ENCODE data around the gene ZEB2.

ZEB2 gene

DNA sequence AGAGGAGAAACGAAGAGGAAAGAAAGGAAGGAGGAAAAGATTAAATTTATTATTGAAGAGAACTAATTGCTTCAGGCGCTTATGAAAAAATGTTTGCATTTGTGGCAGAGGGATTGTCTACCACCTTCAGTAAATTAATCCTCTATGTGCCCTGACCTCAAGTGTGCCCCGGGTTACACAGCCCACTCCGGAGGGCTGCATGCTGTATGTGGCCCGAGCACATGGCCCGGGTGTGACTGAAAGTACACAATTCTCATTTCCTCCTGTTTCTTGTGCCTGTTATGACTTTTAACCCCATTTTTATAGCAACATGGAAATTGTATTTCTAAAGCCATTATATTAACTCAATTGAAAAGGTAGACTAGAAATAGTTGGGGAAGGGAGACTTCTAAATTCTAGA is 38.8 kb downstream of the ZEB2 start:
- no peak for DNase-seq (ENCODE audit: extremely low read depth, insufficient read length)
- Histone ChIP-seq H3K27me3 (replicated peaks; ENCODE audit: control insufficient read depth, insufficient read depth, low read length) (no peaks in the 10 kb centered on the region; the same call in none of the 2 replicates), H3K4me3 (replicated peaks; ENCODE audit: low read depth, low read length) (no peak overlapping the region), H3K36me3 (ENCODE audit: control insufficient read depth, insufficient read depth, low read length) (no peaks in the 10 kb centered on the region)
- TF ChIP-seq, protein P1, sequence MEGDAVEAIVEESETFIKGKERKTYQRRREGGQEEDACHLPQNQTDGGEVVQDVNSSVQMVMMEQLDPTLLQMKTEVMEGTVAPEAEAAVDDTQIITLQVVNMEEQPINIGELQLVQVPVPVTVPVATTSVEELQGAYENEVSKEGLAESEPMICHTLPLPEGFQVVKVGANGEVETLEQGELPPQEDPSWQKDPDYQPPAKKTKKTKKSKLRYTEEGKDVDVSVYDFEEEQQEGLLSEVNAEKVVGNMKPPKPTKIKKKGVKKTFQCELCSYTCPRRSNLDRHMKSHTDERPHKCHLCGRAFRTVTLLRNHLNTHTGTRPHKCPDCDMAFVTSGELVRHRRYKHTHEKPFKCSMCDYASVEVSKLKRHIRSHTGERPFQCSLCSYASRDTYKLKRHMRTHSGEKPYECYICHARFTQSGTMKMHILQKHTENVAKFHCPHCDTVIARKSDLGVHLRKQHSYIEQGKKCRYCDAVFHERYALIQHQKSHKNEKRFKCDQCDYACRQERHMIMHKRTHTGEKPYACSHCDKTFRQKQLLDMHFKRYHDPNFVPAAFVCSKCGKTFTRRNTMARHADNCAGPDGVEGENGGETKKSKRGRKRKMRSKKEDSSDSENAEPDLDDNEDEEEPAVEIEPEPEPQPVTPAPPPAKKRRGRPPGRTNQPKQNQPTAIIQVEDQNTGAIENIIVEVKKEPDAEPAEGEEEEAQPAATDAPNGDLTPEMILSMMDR (IDR thresholded peaks at IDR 0.05; ENCODE audit: insufficient read depth, low read length, poor library complexity, severe bottlenecking) = no peak

DNA sequence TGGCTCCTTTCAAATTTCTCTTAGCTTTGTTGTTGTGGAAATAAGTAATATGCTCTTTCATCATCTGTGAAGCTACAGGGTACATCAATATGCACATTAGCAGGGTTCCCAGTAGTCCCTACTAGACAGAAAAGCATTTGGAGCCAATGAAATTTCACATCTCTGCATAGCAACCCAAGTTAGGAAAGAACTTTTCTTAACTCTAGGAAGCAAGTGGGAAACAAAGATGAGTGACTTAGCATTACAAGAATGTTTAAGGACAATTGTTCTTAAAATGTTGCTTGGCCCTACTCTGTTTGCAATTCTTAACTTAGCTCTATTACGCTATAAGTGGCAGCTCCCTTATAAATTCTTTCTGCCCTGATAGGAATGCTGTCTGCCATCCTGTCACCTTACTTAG is 39.6 kb downstream of the ZEB2 start:
- TF ChIP-seq, protein P1 (IDR thresholded peaks at IDR 0.05; ENCODE audit: insufficient read depth, low read length, poor library complexity, severe bottlenecking) = no peak
- Histone ChIP-seq H3K36me3 (ENCODE audit: control insufficient read depth, insufficient read depth, low read length) (no peaks in the 10 kb centered on the region), H3K27me3 (replicated peaks; ENCODE audit: control insufficient read depth, insufficient read depth, low read length) (no peaks in the 10 kb centered on the region; the same call in none of the 2 replicates), H3K4me3 (replicated peaks; ENCODE audit: low read depth, low read length) (no peak overlapping the region)
- no peak for DNase-seq (ENCODE audit: extremely low read depth, insufficient read length)

DNA sequence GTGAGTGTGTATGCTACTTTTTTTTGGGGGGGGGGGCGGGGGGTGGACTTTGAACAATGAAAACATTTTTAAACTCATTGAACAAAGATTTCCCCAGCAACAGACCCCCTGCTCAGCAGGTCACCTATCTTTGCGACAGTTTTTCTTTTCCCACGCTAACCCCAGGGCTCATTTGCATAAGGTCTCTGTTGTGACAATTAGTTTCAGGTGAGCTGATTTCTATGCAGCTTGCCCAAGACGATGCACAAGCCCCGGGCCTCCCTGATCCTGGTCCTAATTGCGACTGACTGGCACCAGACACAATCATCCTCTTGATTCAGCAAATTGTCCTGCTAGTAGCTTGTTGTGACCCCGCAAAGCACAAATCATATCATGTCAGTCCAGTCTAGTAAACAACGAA is 40.3 kb downstream of the ZEB2 start:
- DNase-seq (ENCODE audit: extremely low read depth, insufficient read length) = no peak
- H3K27me3 ChIP-seq (replicated peaks; ENCODE audit: control insufficient read depth, insufficient read depth, low read length) = no peaks in the 10 kb centered on the region; the same call in none of the 2 replicates
- no peak overlapping the region for H3K4me3 ChIP-seq (replicated peaks; ENCODE audit: low read depth, low read length)
- no peaks in the 10 kb centered on the region for H3K36me3 ChIP-seq (ENCODE audit: control insufficient read depth, insufficient read depth, low read length)
- TF ChIP-seq, protein P1 (IDR thresholded peaks at IDR 0.05; ENCODE audit: insufficient read depth, low read length, poor library complexity, severe bottlenecking) = no peak

DNA sequence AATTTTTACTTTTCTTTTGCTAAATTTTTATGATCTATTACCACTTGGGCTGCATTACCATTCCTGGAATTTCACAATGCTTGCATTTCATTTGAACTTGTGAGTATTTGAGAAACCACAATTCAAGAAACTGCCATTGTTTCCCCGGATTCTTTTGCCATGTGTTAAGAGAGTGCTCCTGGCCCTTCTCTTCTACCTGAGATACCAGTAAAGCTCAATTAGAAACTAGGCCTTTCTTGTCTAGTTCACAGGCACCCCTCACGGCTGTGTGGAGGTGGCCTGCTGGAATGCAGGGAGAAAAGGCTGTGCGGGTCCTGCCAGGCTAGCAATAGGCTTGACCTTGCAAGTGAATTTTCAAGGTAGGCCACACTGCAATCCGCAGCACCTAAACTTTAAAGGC is 40.8 kb downstream of the ZEB2 start:
- DNase-seq (ENCODE audit: extremely low read depth, insufficient read length) = no peak
- TF ChIP-seq, protein P1 (IDR thresholded peaks at IDR 0.05; ENCODE audit: insufficient read depth, low read length, poor library complexity, severe bottlenecking) = no peak
- no peaks in the 10 kb centered on the region for H3K36me3 ChIP-seq (ENCODE audit: control insufficient read depth, insufficient read depth, low read length)

GRCh38 chr2:144477957-144478311 is 42.0 kb downstream of the ZEB2 start:
- Histone ChIP-seq H3K4me3 (replicated peaks; ENCODE audit: low read depth, low read length) (no peak overlapping the region), H3K36me3 (ENCODE audit: control insufficient read depth, insufficient read depth, low read length) (no peaks in the 10 kb centered on the region), H3K27me3 (replicated peaks; ENCODE audit: control insufficient read depth, insufficient read depth, low read length) (no peaks in the 10 kb centered on the region; the same call in 1 of the 2 replicates)
- TF ChIP-seq, protein P1 (IDR thresholded peaks at IDR 0.05; ENCODE audit: insufficient read depth, low read length, poor library complexity, severe bottlenecking) = no peak
- DNase-seq (ENCODE audit: extremely low read depth, insufficient read length) = no peak

More for the DNA sequence above, 40.8 kb downstream of the ZEB2 start:
- H3K27me3 ChIP-seq (replicated peaks; ENCODE audit: control insufficient read depth, insufficient read depth, low read length) = no peaks in the 10 kb centered on the region; the same call in 1 of the 2 replicates
- no peak overlapping the region for H3K4me3 ChIP-seq (replicated peaks; ENCODE audit: low read depth, low read length)
